ENCODE measurements around the gene SPACA7.
"Not testable (repeated sequence)": the region's sequence is repeated elsewhere in the genome, so short reads cannot be mapped to it uniquely, and the experiment has no call there.

The SPACA7 gene

GRCh38 chr13:112391746-112392145, 15.6 kb downstream of the SPACA7 start:
- no peak overlapping the region for H3K4me3 ChIP-seq (ENCODE audit: low read depth in 1 of 2, low read length in 2 of 2)
- H3K9me3 ChIP-seq (ENCODE audit: control insufficient read depth in 1 of 2, low read length in 2 of 2): no peaks in the 10 kb centered on the region
- H3K4me1 ChIP-seq (ENCODE audit: control insufficient read depth in 1 of 2, insufficient read depth in 2 of 2, low read length in 2 of 2): no peaks in the 10 kb centered on the region
- no peak overlapping the region for H3K27ac ChIP-seq (ENCODE audit: low read length)
- H3K27me3 ChIP-seq (ENCODE audit: low read depth, low read length): no peaks in the 10 kb centered on the region
- no peaks in the 10 kb centered on the region for H3K36me3 ChIP-seq (ENCODE audit: control insufficient read depth in 1 of 2, insufficient read depth in 2 of 2, low read length in 2 of 2)

GRCh38 chr13:112392719-112393118, 16.6 kb downstream of the SPACA7 start:
- no peaks in the 10 kb centered on the region for H3K9me3 ChIP-seq (ENCODE audit: control insufficient read depth in 1 of 2, low read length in 2 of 2)
- H3K4me1 ChIP-seq (ENCODE audit: control insufficient read depth in 1 of 2, insufficient read depth in 2 of 2, low read length in 2 of 2): no peaks in the 10 kb centered on the region
- no peaks in the 10 kb centered on the region for H3K36me3 ChIP-seq (ENCODE audit: control insufficient read depth in 1 of 2, insufficient read depth in 2 of 2, low read length in 2 of 2)
- no peaks in the 10 kb centered on the region for H3K27me3 ChIP-seq (ENCODE audit: low read depth, low read length)
- no peak overlapping the region for H3K27ac ChIP-seq (ENCODE audit: low read length)
- H3K4me3 ChIP-seq (ENCODE audit: low read depth in 1 of 2, low read length in 2 of 2): no peak overlapping the region

GRCh38 chr13:112395022-112395421, 18.9 kb downstream of the SPACA7 start:
- not testable (repeated sequence) for H3K36me3 ChIP-seq (ENCODE audit: control insufficient read depth in 1 of 2, insufficient read depth in 2 of 2, low read length in 2 of 2); H3K27ac ChIP-seq (ENCODE audit: low read length); H3K4me1 ChIP-seq (ENCODE audit: control insufficient read depth in 1 of 2, insufficient read depth in 2 of 2, low read length in 2 of 2); H3K27me3 ChIP-seq (ENCODE audit: low read depth, low read length); H3K9me3 ChIP-seq (ENCODE audit: control insufficient read depth in 1 of 2, low read length in 2 of 2); H3K4me3 ChIP-seq (ENCODE audit: low read depth in 1 of 2, low read length in 2 of 2)

GRCh38 chr13:112395941-112396340, 19.8 kb downstream of the SPACA7 start:
- H3K27me3 ChIP-seq (ENCODE audit: low read depth, low read length); H3K36me3 ChIP-seq (ENCODE audit: control insufficient read depth in 1 of 2, insufficient read depth in 2 of 2, low read length in 2 of 2); H3K9me3 ChIP-seq (ENCODE audit: control insufficient read depth in 1 of 2, low read length in 2 of 2); H3K4me3 ChIP-seq (ENCODE audit: low read depth in 1 of 2, low read length in 2 of 2); H3K4me1 ChIP-seq (ENCODE audit: control insufficient read depth in 1 of 2, insufficient read depth in 2 of 2, low read length in 2 of 2); H3K27ac ChIP-seq (ENCODE audit: low read length): not testable (repeated sequence)

GRCh38 chr13:112397108-112397507, 21.0 kb downstream of the SPACA7 start:
- H3K9me3 ChIP-seq (ENCODE audit: control insufficient read depth in 1 of 2, low read length in 2 of 2): no peaks in the 10 kb centered on the region
- no peak overlapping the region for H3K27ac ChIP-seq (ENCODE audit: low read length)
- H3K36me3 ChIP-seq (ENCODE audit: control insufficient read depth in 1 of 2, insufficient read depth in 2 of 2, low read length in 2 of 2): no peaks in the 10 kb centered on the region
- H3K4me3 ChIP-seq (ENCODE audit: low read depth in 1 of 2, low read length in 2 of 2): no peak overlapping the region
- no peaks in the 10 kb centered on the region for H3K27me3 ChIP-seq (ENCODE audit: low read depth, low read length)
- H3K4me1 ChIP-seq (ENCODE audit: control insufficient read depth in 1 of 2, insufficient read depth in 2 of 2, low read length in 2 of 2): no peaks in the 10 kb centered on the region

- H3K27me3 ChIP-seq (ENCODE audit: low read depth, low read length); H3K4me1 ChIP-seq (ENCODE audit: control insufficient read depth in 1 of 2, insufficient read depth in 2 of 2, low read length in 2 of 2); H3K9me3 ChIP-seq (ENCODE audit: control insufficient read depth in 1 of 2, low read length in 2 of 2); H3K36me3 ChIP-seq (ENCODE audit: control insufficient read depth in 1 of 2, insufficient read depth in 2 of 2, low read length in 2 of 2); H3K27ac ChIP-seq (ENCODE audit: low read length); H3K4me3 ChIP-seq (ENCODE audit: low read depth in 1 of 2, low read length in 2 of 2): not testable (repeated sequence)
Observed at GRCh38 chr13:112398347-112398746, 22.2 kb downstream of the SPACA7 start.

- H3K4me3 ChIP-seq (ENCODE audit: low read depth in 1 of 2, low read length in 2 of 2); H3K27ac ChIP-seq (ENCODE audit: low read length); H3K4me1 ChIP-seq (ENCODE audit: control insufficient read depth in 1 of 2, insufficient read depth in 2 of 2, low read length in 2 of 2); H3K36me3 ChIP-seq (ENCODE audit: control insufficient read depth in 1 of 2, insufficient read depth in 2 of 2, low read length in 2 of 2); H3K27me3 ChIP-seq (ENCODE audit: low read depth, low read length): not testable (repeated sequence)
- H3K9me3 ChIP-seq (ENCODE audit: control insufficient read depth in 1 of 2, low read length in 2 of 2): peaks cover 0 to 12% of the 10 kb centered on the region in 2 donors
Observed at GRCh38 chr13:112409828-112410227, 33.7 kb downstream of the SPACA7 start.

GRCh38 chr13:112416647-112417046, 40.5 kb downstream of the SPACA7 start:
- Histone ChIP-seq H3K27me3 (ENCODE audit: low read depth, low read length) (no peaks in the 10 kb centered on the region), H3K27ac (ENCODE audit: low read length) (no peak overlapping the region), H3K9me3 (ENCODE audit: control insufficient read depth in 1 of 2, low read length in 2 of 2) (peaks cover 8 to 63% of the 10 kb centered on the region in 2 donors)

GRCh38 chr13:112417079-112417478, 40.9 kb downstream of the SPACA7 start:
- no peaks in the 10 kb centered on the region for H3K27me3 ChIP-seq (ENCODE audit: low read depth, low read length)
- H3K9me3 ChIP-seq (ENCODE audit: control insufficient read depth in 1 of 2, low read length in 2 of 2): peaks cover 8 to 66% of the 10 kb centered on the region in 2 donors
- no peaks in the 10 kb centered on the region for H3K36me3 ChIP-seq (ENCODE audit: control insufficient read depth in 1 of 2, insufficient read depth in 2 of 2, low read length in 2 of 2)
- no peak overlapping the region for H3K4me3 ChIP-seq (ENCODE audit: low read depth in 1 of 2, low read length in 2 of 2)
- H3K4me1 ChIP-seq (ENCODE audit: control insufficient read depth in 1 of 2, insufficient read depth in 2 of 2, low read length in 2 of 2): no peaks in the 10 kb centered on the region
- no peak overlapping the region for H3K27ac ChIP-seq (ENCODE audit: low read length)

More at GRCh38 chr13:112416647-112417046, 40.5 kb downstream of the SPACA7 start:
- Histone ChIP-seq H3K36me3 (ENCODE audit: control insufficient read depth in 1 of 2, insufficient read depth in 2 of 2, low read length in 2 of 2) (no peaks in the 10 kb centered on the region), H3K4me3 (ENCODE audit: low read depth in 1 of 2, low read length in 2 of 2) (no peak overlapping the region), H3K4me1 (ENCODE audit: control insufficient read depth in 1 of 2, insufficient read depth in 2 of 2, low read length in 2 of 2) (no peaks in the 10 kb centered on the region)

- no peaks in the 10 kb centered on the region for H3K36me3 ChIP-seq (ENCODE audit: control insufficient read depth in 1 of 2, insufficient read depth in 2 of 2, low read length in 2 of 2)
- H3K4me3 ChIP-seq (ENCODE audit: low read depth in 1 of 2, low read length in 2 of 2): peak overlapping the region in 1 of 2 donors; percentile 9
- no peak overlapping the region for H3K27ac ChIP-seq (ENCODE audit: low read length)
- peaks cover 4 to 53% of the 10 kb centered on the region in 2 donors for H3K9me3 ChIP-seq (ENCODE audit: control insufficient read depth in 1 of 2, low read length in 2 of 2)
- no peaks in the 10 kb centered on the region for H3K27me3 ChIP-seq (ENCODE audit: low read depth, low read length)
- H3K4me1 ChIP-seq (ENCODE audit: control insufficient read depth in 1 of 2, insufficient read depth in 2 of 2, low read length in 2 of 2): no peaks in the 10 kb centered on the region
Observed at GRCh38 chr13:112424098-112424497, 47.9 kb downstream of the SPACA7 start.

GRCh38 chr13:112428704-112429103, 52.5 kb downstream of the SPACA7 start:
- no peaks in the 10 kb centered on the region for H3K4me1 ChIP-seq (ENCODE audit: control insufficient read depth in 1 of 2, insufficient read depth in 2 of 2, low read length in 2 of 2)
- H3K27ac ChIP-seq (ENCODE audit: low read length): no peak overlapping the region
- H3K4me3 ChIP-seq (ENCODE audit: low read depth in 1 of 2, low read length in 2 of 2): peak overlapping the region in 1 of 2 donors; percentile 17
- no peaks in the 10 kb centered on the region for H3K27me3 ChIP-seq (ENCODE audit: low read depth, low read length)
- peaks cover 4 to 23% of the 10 kb centered on the region in 2 donors for H3K9me3 ChIP-seq (ENCODE audit: control insufficient read depth in 1 of 2, low read length in 2 of 2)
- no peaks in the 10 kb centered on the region for H3K36me3 ChIP-seq (ENCODE audit: control insufficient read depth in 1 of 2, insufficient read depth in 2 of 2, low read length in 2 of 2)

GRCh38 chr13:112431734-112432133, 55.6 kb downstream of the SPACA7 start:
- Histone ChIP-seq H3K27me3 (ENCODE audit: low read depth, low read length) (no peaks in the 10 kb centered on the region), H3K36me3 (ENCODE audit: control insufficient read depth in 1 of 2, insufficient read depth in 2 of 2, low read length in 2 of 2) (no peaks in the 10 kb centered on the region), H3K4me3 (ENCODE audit: low read depth in 1 of 2, low read length in 2 of 2) (no peak overlapping the region), H3K9me3 (ENCODE audit: control insufficient read depth in 1 of 2, low read length in 2 of 2) (peaks cover 4 to 11% of the 10 kb centered on the region in 2 donors), H3K4me1 (ENCODE audit: control insufficient read depth in 1 of 2, insufficient read depth in 2 of 2, low read length in 2 of 2) (no peaks in the 10 kb centered on the region), H3K27ac (ENCODE audit: low read length) (no peak overlapping the region)
